Measurements from ENCODE around the gene MCU.
"Not testable (repeated sequence)": the region's sequence is repeated elsewhere in the genome, so short reads cannot be mapped to it uniquely, and the experiment has no call there.

Gene MCU, protein sequence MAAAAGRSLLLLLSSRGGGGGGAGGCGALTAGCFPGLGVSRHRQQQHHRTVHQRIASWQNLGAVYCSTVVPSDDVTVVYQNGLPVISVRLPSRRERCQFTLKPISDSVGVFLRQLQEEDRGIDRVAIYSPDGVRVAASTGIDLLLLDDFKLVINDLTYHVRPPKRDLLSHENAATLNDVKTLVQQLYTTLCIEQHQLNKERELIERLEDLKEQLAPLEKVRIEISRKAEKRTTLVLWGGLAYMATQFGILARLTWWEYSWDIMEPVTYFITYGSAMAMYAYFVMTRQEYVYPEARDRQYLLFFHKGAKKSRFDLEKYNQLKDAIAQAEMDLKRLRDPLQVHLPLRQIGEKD

DNA sequence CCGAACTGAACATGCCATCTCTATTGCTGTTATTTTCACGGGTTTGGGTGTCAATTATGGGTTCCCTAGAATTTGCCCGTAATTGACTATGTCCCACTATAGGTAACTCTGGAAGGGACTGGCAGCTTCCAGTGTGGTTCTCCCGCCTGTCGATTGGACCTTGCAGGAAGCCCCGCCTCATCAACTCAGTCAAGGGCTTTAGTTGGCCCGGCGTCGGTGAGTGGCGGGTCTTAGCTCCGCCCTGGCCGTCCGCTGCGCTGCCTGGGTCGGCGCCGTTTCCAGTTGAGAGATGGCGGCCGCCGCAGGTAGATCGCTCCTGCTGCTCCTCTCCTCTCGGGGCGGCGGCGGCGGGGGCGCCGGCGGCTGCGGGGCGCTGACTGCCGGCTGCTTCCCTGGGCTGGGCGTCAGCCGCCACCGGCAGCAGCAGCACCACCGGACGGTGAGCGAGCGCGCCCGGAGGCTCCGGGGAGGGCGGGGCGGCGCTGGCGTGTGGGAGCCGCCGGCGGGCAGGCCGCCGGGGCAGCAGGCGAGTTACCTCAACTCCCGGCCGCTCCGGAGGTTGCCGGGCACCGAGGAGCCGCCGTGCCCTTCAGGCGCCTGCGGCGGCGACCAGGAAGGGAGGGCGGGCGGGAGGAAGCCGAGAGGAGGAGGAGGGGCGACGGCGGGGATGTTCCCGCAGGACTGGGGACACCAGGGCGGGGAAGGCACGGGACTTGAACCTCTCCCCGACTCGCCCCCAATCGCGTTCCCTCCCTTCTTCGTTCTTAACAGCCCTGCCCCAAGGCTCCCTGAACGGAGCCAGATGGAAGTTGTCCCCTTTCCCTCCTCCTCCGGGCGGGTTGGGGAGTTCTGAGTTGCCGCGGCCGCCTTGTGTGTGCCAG, at the start of gene MCU:
TSS of gene MCU (plus strand) at position 281 of the 881 bp plus-strand sequence. CDS start at position 290, 9 bp downstream.
- DNase-seq, result peak; percentile 71 to 91

DNA sequence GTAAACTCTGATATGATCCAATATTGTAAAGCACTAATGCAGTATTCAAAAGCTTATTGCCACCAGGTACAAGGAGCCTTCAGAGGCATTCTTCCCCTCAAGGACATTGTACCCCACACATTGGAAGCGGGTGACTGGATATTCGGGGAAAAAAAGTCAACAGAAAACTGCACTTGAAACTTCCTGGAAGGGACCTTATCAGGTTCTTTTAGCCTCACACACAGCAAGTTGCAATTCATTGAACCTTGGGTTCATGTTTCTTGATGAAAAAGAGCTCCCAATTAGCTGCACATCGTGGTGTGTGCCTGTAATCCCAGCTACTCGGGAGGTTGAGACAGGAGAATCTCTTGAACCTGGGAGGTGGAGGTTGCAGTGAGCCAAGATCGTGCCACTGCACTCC, 49.6 kb upstream of the MCU start:
- no peak for DNase-seq

DNA sequence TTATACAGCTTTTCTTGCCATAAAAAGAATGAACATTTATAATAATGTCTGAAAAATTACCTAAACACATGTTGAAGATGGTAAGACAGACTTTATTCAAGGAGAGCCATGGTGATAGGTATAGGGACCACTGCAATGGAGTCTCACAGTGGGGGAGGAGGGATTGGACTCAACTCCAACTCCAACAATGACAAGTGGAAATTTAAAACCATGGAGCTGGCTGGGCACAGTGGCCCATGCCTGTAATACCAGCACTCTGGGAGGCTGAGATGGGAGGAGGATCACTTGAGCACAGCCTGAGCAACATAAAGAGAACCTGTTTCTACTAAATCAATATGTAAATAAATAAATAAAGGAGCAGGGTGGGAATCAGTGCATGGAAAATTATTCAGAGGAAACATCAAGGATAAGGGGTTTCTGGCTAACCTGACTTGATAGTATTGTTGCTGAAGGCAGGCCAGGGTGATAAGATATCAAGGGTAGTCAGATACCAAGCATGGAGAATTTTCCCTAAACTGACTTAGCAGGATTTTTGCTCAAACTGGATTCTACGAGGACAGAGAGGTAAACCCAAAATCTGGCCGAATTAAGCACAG, 46.6 kb upstream of the MCU start:
- no peak for DNase-seq

DNA sequence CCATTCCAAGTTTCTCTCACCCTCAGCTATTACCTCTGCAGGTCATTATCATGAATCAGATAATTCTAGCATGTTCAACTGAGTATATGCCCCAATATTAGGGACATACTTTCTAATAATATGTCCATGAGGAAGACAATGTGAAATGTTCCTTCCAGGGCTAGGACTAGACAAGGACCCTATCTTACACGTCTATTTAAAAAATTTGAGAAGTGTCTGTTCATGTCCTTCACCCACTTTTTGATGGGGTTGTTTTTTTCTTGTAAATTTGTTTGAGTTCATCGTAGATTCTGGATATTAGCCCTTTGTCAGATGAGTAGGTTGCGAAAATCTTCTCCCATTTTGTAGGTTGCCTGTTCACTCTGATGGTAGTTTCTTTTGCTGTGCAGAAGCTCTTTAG, 45.0 kb upstream of the MCU start:
- DNase-seq, result not testable (repeated sequence)

- DNase-seq, result no peak
These were observed 43.6 kb upstream of the MCU start for GRCh38 chr10:72648301-72648700.

DNA sequence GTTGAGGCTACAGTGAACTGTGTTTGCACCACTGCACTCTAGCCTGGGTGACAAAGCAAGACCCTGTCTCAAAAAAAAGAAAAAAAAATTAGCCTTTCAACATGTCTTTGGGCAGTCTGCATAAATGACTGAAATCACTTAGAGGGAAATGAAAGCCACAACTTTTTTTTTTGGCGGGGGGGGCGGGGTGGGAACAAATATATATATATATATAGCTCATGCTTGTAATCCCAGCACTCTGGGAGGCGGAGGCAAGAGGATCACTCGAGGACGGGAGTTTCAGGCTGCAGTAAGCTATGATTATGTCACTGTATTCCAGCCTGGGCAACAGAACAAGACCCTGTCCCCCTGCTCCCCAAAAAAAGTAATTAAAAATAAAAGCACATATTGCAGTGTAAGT, 42.7 kb upstream of the MCU start:
- DNase-seq, result no peak

- no peak for DNase-seq
These were observed 38.4 kb upstream of the MCU start for GRCh38 chr10:72653383-72654096.

DNA sequence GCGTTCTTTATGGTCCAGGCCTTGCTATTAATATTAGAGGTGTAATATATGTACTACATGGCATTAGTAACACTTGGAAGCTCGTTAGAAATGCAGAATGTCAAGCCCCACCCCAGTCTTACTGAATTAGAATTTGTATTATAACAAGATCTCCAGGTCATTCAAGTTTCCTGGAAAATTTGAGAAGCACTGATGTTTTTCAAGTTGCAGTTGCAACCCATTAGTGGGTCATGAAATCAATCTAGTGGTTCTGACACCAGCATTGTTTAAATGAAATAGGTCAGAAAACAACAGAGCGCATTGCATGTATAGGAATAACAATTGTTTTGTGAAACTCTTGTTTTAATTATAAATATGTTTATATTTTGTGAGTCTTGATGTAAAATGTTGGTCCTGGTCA, 37.2 kb upstream of the MCU start:
- no peak for DNase-seq

DNA sequence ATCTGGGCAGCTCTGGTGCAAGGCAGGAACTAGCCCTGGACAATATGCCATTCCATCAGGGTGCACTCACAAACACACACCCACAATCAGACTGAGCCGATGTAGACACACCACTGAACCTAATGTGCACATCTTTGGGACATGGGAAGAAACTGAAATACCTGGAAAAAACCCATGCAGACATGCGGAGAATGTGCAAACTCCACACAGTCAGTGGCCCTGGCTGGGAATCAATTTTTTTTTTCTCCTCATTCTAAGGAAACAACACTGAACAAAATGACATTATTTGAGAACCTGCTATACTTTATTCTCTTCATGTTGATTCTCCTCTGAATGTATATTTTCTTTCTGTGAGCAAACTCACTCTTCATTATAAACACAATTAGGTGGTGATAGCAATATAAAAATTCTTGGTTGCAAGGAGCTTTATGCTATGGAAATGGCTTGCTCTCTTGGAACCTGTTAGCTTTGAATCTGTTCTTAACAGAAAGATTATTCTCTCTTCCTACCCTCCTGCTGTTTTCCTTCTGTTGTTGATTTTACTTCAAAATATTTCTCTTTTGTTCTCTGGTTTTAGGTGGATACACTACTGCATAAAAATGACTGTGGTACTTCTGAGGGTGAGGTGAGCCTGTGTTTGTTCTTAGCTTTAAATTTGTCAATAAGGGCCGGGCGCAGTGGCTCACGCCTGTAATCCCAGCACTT, 33.1 kb upstream of the MCU start:
- no peak for DNase-seq

- DNase-seq, result no peak
These were observed 32.2 kb upstream of the MCU start for GRCh38 chr10:72659694-72660093.

DNA sequence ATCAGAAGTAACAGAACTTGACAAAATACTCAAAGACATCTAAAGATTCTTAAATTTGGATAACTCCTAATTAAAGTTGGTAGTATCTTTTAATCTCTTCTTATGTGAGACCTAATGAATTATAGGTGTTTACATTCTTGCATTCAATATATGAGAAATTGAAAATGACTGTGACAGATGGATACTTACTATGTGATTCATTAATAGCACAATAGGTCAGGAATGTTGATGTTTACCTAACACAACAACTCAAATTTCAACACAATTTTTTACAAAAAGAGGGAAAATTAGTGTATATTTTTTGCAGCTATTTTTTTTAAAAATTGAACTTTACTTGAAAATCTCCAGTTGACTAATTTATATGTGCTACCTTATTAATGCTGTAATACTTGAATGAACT, 31.7 kb upstream of the MCU start:
- DNase-seq, result no peak

DNA sequence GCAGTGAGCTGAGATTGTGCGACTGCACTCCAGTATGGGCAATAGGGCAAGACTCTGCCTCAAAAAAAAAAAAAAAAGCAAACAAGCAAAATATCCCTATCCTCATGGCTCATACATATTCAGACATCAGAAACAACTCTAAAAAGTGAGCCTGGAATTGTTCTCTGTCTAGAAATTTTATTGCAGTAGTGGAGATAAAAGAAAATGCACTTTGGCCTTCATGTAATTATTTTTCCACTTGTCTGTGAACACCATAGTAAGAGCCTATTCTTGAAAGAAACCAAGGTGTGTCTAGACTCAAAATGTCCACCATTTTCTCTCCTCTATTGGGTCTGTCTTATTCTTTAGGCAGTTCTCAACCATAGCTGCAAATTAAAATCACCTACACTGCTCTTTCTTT, 30.5 kb upstream of the MCU start:
- DNase-seq, result no peak

- DNase-seq, result no peak
These were observed 28.0 kb upstream of the MCU start for GRCh38 chr10:72663971-72664370.

- no peak for DNase-seq
These were observed 26.0 kb upstream of the MCU start for GRCh38 chr10:72665925-72666324.

DNA sequence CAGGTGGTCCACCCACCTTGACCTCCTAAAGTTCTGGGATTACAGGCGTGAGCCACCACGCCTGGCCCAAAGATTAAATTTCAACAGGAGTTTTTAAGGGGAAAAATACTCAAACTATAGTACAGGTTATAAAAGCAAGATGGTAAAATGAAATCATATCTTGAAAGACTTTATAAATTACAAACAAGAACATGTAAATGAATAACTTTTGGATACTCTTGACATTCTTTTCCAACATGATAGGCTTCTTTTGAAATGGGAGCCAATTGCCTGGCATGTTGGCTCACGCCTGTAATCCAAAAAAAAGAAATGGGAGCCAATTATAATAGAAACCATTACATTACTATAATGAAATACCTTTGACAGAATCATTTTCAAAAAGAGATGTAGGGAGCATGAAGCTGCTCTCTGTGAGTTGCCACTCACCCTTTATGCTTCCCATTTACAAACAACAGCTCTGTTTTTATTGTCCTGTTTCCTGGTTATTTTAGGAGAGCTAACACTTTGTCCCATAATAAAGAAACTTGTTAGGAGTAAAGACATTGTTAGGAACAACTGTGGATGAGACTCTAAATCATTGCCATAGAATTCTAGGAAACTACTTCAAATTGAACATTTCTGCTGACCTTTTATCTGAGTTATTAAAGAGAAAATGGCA, 24.6 kb upstream of the MCU start:
- DNase-seq, result no peak

GRCh38 chr10:72673280-72673679, 18.7 kb upstream of the MCU start:
- DNase-seq, result no peak

- not testable (repeated sequence) for DNase-seq
These were observed 17.8 kb upstream of the MCU start for GRCh38 chr10:72674174-72674573.

- DNase-seq, result no peak
These were observed 12.1 kb upstream of the MCU start for GRCh38 chr10:72679838-72680241.

GRCh38 chr10:72682638-72683037, 9.3 kb upstream of the MCU start:
- no peak for DNase-seq

- DNase-seq, result no peak
These were observed 6.5 kb upstream of the MCU start for GRCh38 chr10:72685264-72685921.

DNA sequence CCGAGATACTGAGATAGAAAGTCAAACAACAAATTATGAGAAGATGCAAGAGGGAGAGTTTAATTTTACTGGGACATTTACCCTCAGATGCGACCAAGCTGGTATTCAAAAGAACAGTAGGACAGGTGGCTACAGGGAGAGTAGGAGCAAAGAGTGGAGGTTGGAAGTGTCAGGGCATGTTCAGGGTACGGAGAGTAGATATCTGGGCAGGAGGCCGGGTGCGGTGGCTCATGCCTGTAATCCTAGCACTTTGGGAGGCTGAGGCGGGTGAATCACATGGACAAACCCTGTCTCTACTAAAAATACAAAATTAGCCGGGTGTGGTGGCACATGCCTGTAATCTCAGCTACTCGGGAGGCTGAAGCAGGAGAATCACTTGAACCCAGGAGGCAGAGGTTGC, 5.5 kb upstream of the MCU start:
- DNase-seq, result not testable (repeated sequence)

Measured in SW 1271 (cell line).